SH-SY5Y (cell line): ENCODE measurements around the gene SLC35F3.

Experiments
- GATA2 ChIP-seq: IDR thresholded peaks from 2 replicates; pipeline ENCODE4 v1.6.1; 2011; ENCODE audit warnings: mild to moderate bottlenecking, low read depth, low read length
- GATA3 ChIP-seq: IDR thresholded peaks from 2 replicates; pipeline ENCODE4 v1.6.1; 2011; ENCODE audit warnings: low read depth, mild to moderate bottlenecking, low read length, moderate library complexity

DNA sequence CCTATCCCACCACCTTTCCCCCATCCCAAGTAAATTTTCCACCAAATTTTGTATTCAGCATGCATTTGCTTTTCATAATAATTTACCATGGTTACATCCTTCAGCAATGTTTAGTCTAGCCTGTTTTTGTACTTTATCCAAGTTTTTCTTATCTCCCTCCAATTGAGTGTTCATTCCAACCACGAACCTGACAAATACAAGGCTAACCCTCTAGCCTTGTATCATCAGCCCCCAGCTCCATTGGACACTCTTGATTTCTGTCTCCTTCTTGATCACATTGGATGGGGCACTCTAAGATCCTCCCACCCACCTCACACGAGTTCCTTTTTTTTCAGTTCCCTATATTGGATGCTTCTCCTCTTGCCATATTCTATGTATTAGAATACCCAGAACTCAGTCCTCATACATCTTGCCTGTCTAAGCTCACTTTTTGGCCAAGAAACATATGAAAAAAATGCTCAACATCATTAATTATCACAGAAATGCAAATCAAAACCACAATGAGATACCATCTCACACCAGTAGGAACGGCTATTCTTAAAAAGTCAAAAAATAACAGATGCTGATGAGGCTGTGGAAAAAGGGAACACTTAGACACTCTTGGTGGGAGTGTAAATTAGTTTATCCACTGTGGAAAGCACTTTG lies 40.5 kb upstream of the SLC35F3 start:
- no peak for TF ChIP-seq GATA2
- no peak for TF ChIP-seq GATA3
